ENCODE results near the gene C18orf63.

DNA sequence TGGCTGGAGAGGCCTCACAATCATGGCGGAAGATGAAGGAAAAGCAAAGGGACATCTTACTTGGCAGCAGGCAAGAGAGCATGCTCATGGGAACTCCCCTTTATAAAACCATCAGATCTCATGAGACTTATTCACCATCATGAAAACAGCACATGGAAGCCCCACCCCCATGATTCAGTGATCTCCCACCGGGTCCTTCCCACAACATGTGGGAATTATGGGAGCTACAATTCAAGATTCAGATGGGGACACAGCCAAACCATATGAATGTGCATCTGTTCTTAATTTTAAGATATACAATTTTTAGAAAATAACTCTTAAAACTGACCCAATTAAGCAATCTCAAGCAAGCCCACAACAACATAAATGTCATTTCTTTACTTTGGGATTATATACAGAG lies 12.6 kb downstream of the C18orf63 start:
- TF ChIP-seq, protein P1, sequence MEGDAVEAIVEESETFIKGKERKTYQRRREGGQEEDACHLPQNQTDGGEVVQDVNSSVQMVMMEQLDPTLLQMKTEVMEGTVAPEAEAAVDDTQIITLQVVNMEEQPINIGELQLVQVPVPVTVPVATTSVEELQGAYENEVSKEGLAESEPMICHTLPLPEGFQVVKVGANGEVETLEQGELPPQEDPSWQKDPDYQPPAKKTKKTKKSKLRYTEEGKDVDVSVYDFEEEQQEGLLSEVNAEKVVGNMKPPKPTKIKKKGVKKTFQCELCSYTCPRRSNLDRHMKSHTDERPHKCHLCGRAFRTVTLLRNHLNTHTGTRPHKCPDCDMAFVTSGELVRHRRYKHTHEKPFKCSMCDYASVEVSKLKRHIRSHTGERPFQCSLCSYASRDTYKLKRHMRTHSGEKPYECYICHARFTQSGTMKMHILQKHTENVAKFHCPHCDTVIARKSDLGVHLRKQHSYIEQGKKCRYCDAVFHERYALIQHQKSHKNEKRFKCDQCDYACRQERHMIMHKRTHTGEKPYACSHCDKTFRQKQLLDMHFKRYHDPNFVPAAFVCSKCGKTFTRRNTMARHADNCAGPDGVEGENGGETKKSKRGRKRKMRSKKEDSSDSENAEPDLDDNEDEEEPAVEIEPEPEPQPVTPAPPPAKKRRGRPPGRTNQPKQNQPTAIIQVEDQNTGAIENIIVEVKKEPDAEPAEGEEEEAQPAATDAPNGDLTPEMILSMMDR (IDR thresholded peaks at IDR 0.05; ENCODE audit: low read depth, low read length, missing input control): no peak
- TF ChIP-seq RXRA (IDR thresholded peaks at IDR 0.05): no peak
- TF ChIP-seq, protein P2, sequence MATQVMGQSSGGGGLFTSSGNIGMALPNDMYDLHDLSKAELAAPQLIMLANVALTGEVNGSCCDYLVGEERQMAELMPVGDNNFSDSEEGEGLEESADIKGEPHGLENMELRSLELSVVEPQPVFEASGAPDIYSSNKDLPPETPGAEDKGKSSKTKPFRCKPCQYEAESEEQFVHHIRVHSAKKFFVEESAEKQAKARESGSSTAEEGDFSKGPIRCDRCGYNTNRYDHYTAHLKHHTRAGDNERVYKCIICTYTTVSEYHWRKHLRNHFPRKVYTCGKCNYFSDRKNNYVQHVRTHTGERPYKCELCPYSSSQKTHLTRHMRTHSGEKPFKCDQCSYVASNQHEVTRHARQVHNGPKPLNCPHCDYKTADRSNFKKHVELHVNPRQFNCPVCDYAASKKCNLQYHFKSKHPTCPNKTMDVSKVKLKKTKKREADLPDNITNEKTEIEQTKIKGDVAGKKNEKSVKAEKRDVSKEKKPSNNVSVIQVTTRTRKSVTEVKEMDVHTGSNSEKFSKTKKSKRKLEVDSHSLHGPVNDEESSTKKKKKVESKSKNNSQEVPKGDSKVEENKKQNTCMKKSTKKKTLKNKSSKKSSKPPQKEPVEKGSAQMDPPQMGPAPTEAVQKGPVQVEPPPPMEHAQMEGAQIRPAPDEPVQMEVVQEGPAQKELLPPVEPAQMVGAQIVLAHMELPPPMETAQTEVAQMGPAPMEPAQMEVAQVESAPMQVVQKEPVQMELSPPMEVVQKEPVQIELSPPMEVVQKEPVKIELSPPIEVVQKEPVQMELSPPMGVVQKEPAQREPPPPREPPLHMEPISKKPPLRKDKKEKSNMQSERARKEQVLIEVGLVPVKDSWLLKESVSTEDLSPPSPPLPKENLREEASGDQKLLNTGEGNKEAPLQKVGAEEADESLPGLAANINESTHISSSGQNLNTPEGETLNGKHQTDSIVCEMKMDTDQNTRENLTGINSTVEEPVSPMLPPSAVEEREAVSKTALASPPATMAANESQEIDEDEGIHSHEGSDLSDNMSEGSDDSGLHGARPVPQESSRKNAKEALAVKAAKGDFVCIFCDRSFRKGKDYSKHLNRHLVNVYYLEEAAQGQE (IDR thresholded peaks at IDR 0.05): no peak

Data from liver (tissue), 3 donors.